ENCODE measurements around the gene CAMSAP2.

The CAMSAP2 gene

GRCh38 chr1:200738327-200738948 lies at the start of gene CAMSAP2:
Gene CAMSAP2 (plus strand): TSS chr1:200738893. CDS start chr1:200739828, 935 bp downstream.
- DNase-seq (ENCODE audit: low read depth in 3 of 3, low spot score in 1 of 3) = peak; percentile 31 to 52 (median 43)

- no peak for DNase-seq (ENCODE audit: low read depth in 3 of 3, low spot score in 1 of 3)
These were observed 46.4 kb upstream of the CAMSAP2 start for GRCh38 chr1:200692316-200692715.

GRCh38 chr1:200693327-200693726 lies 45.4 kb upstream of the CAMSAP2 start:
- no peak for DNase-seq (ENCODE audit: low read depth in 3 of 3, low spot score in 1 of 3)

- DNase-seq (ENCODE audit: low read depth in 3 of 3, low spot score in 1 of 3) = no peak
These were observed 44.0 kb upstream of the CAMSAP2 start for GRCh38 chr1:200694738-200695137.

- no peak for DNase-seq (ENCODE audit: low read depth in 3 of 3, low spot score in 1 of 3)
These were observed 38.8 kb upstream of the CAMSAP2 start for GRCh38 chr1:200699871-200700270.

- DNase-seq (ENCODE audit: low read depth in 3 of 3, low spot score in 1 of 3) = no peak
These were observed 33.6 kb upstream of the CAMSAP2 start for GRCh38 chr1:200704986-200705500.

GRCh38 chr1:200706111-200706814 lies 32.4 kb upstream of the CAMSAP2 start:
- no peak for DNase-seq (ENCODE audit: low read depth in 3 of 3, low spot score in 1 of 3)

GRCh38 chr1:200707116-200707515 lies 31.6 kb upstream of the CAMSAP2 start:
- no peak for DNase-seq (ENCODE audit: low read depth in 3 of 3, low spot score in 1 of 3)

- DNase-seq (ENCODE audit: low read depth in 3 of 3, low spot score in 1 of 3) = no peak
These were observed 30.5 kb upstream of the CAMSAP2 start for GRCh38 chr1:200708161-200708560.

- no peak for DNase-seq (ENCODE audit: low read depth in 3 of 3, low spot score in 1 of 3)
These were observed 29.9 kb upstream of the CAMSAP2 start for GRCh38 chr1:200708769-200709168.

GRCh38 chr1:200710166-200710565 lies 28.5 kb upstream of the CAMSAP2 start:
- DNase-seq (ENCODE audit: low read depth in 3 of 3, low spot score in 1 of 3) = no peak

GRCh38 chr1:200714504-200715187 lies 24.0 kb upstream of the CAMSAP2 start:
- DNase-seq (ENCODE audit: low read depth in 3 of 3, low spot score in 1 of 3) = no peak

- DNase-seq (ENCODE audit: low read depth in 3 of 3, low spot score in 1 of 3) = no peak
These were observed 18.5 kb upstream of the CAMSAP2 start for GRCh38 chr1:200720199-200720598.

GRCh38 chr1:200724064-200724463 lies 14.6 kb upstream of the CAMSAP2 start:
- DNase-seq (ENCODE audit: low read depth in 3 of 3, low spot score in 1 of 3) = no peak

- no peak for DNase-seq (ENCODE audit: low read depth in 3 of 3, low spot score in 1 of 3)
These were observed 11.4 kb upstream of the CAMSAP2 start for GRCh38 chr1:200727257-200727656.

GRCh38 chr1:200729863-200730262 lies 8.8 kb upstream of the CAMSAP2 start:
- no peak for DNase-seq (ENCODE audit: low read depth in 3 of 3, low spot score in 1 of 3)

- no peak for DNase-seq (ENCODE audit: low read depth in 3 of 3, low spot score in 1 of 3)
These were observed 6.9 kb upstream of the CAMSAP2 start for GRCh38 chr1:200731654-200732332.

GRCh38 chr1:200732438-200732837 lies 6.3 kb upstream of the CAMSAP2 start:
- DNase-seq (ENCODE audit: low read depth in 3 of 3, low spot score in 1 of 3) = no peak

GRCh38 chr1:200733907-200734306 lies 4.8 kb upstream of the CAMSAP2 start:
- DNase-seq (ENCODE audit: low read depth in 3 of 3, low spot score in 1 of 3) = no peak

GRCh38 chr1:200737647-200738291 lies 924 bp upstream of the CAMSAP2 start:
- no peak for DNase-seq (ENCODE audit: low read depth in 3 of 3, low spot score in 1 of 3)

Data from stimulated activated CD4-positive, alpha-beta T cell treated with anti-CD3 and anti-CD28 coated beads, TNF-alpha, amount 100 ng/mL, for 1 hour (primary cell).